ENCODE measurements around the gene RREB1. TPM values are rescaled to one million over a fixed set of nuclear protein-coding genes. Genes with fewer than 3 reads are reported as not detected.
A peak's percentile ranks its signal among the peaks of the same experiment; 100 is the strongest.

The RREB1 gene
- total and polyA plus RNA-seq, 7 donors, result 6.0 to 31.9 (median 20.7) TPM

GRCh38 chr6:7161845-7162244 lies 54.1 kb downstream of the RREB1 start:
- intact Hi-C loops (cut with DNase I), result no loop called here
- no peak for DNase-seq
- peaks cover 0 to 80% (median 71%) of the 10 kb centered on the region in 4 donors for H3K4me1 ChIP-seq
- H3K9me3 ChIP-seq, result no peaks in the 10 kb centered on the region
- TF ChIP-seq CTCF (IDR thresholded peaks at IDR 0.05), result no peak
- TF ChIP-seq EP300 (IDR thresholded peaks at IDR 0.05), result no peak
- H3K27me3 ChIP-seq, result no peaks in the 10 kb centered on the region
- H3K27ac ChIP-seq, result no peak overlapping the region
- H3K4me3 ChIP-seq, result no peak overlapping the region
- WGBS, 2 donors, result 72 to 86% methylated on average over 4 of the region's 4 CpGs
- no peaks in the 10 kb centered on the region for H3K36me3 ChIP-seq

GRCh38 chr6:7163661-7164071 lies 55.9 kb downstream of the RREB1 start:
- Histone ChIP-seq H3K4me3 (no peak overlapping the region), H3K27ac (peak overlapping the region in 1 of 4 donors; percentile 65), H3K27me3 (no peaks in the 10 kb centered on the region), H3K36me3 (no peaks in the 10 kb centered on the region), H3K9me3 (no peaks in the 10 kb centered on the region), H3K4me1 (peaks cover 0 to 82% (median 70%) of the 10 kb centered on the region in 4 donors)
- intact Hi-C loops (cut with DNase I), result no loop called here
- WGBS, 2 donors, result 77 to 85% methylated on average over 12 of the region's 12 CpGs
- DNase-seq, result no peak
- TF ChIP-seq POLR2A (IDR thresholded peaks at IDR 0.05), result no peak

GRCh38 chr6:7164536-7165001 lies 56.8 kb downstream of the RREB1 start:
- Histone ChIP-seq H3K36me3 (no peaks in the 10 kb centered on the region), H3K4me3 (no peak overlapping the region), H3K27me3 (no peaks in the 10 kb centered on the region), H3K4me1 (peaks cover 0 to 88% (median 75%) of the 10 kb centered on the region in 4 donors), H3K27ac (peak overlapping the region; percentile 28 to 70 (median 64)), H3K9me3 (no peaks in the 10 kb centered on the region)
- WGBS, 2 donors, result 66 to 83% methylated on average over 5 of the region's 5 CpGs
- intact Hi-C loops (cut with DNase I), result loop anchor here (5.0 kb wide), 1 partner anchor 47 kb away; no protein-coding TSS in a partner anchor
- no peak for DNase-seq
- TF ChIP-seq CTCF (IDR thresholded peaks at IDR 0.05) (no peak), POLR2A (IDR thresholded peaks at IDR 0.05) (no peak), POLR2AphosphoS5 (IDR thresholded peaks at IDR 0.05) (no peak)

GRCh38 chr6:7165002-7165889 lies 57.5 kb downstream of the RREB1 start:
- Histone ChIP-seq H3K9me3 (no peaks in the 10 kb centered on the region), H3K27ac (peak overlapping the region; percentile 28 to 70 (median 64)), H3K36me3 (no peaks in the 10 kb centered on the region), H3K4me1 (peaks cover 0 to 89% (median 78%) of the 10 kb centered on the region in 4 donors), H3K27me3 (no peaks in the 10 kb centered on the region), H3K4me3 (no peak overlapping the region)
- no peak for DNase-seq
- TF ChIP-seq CTCF (IDR thresholded peaks at IDR 0.05), result no peak
- no peak for TF ChIP-seq POLR2AphosphoS5 (IDR thresholded peaks at IDR 0.05)
- TF ChIP-seq EP300 (IDR thresholded peaks at IDR 0.05), result no peak
- 26 to 62% methylated on average over 11 of the region's 11 CpGs for WGBS, 2 donors
- intact Hi-C loops (cut with DNase I), result loop anchor here (5.0 kb wide), 1 partner anchor 48 kb away; no protein-coding TSS in a partner anchor

GRCh38 chr6:7165890-7166267 lies 58.1 kb downstream of the RREB1 start:
- intact Hi-C loops (cut with DNase I), result loop anchor here (5.0 kb wide), 1 partner anchor 49 kb away; no protein-coding TSS in a partner anchor
- no peak for TF ChIP-seq EP300 (IDR thresholded peaks at IDR 0.05)
- DNase-seq, result no peak
- Histone ChIP-seq H3K27ac (peak overlapping the region; percentile 28 to 70 (median 64)), H3K9me3 (no peaks in the 10 kb centered on the region), H3K4me1 (peaks cover 0 to 95% (median 84%) of the 10 kb centered on the region in 4 donors), H3K36me3 (no peaks in the 10 kb centered on the region), H3K4me3 (no peak overlapping the region), H3K27me3 (no peaks in the 10 kb centered on the region)
- WGBS, 2 donors, result 46 to 65% methylated on average over 4 of the region's 4 CpGs

Data from sigmoid colon (tissue), 7 donors.